HG03442 (cell line): ENCODE results near the gene EIF5B.
"Not testable (repeated sequence)": the region's sequence is repeated elsewhere in the genome, so short reads cannot be mapped to it uniquely, and the experiment has no call there.

ENCODE experiments used
- ATAC-seq: cut with Tn5 transposase; IDR thresholded peaks from one replicate; pipeline ENCODE4 v1.9.1; 2021; ENCODE audit warnings: mild to moderate bottlenecking, moderate library complexity; ENCODE audit not compliant: unreplicated experiment

Gene EIF5B

GRCh38 chr2:99337113-99338028 lies at the start of gene EIF5B:
EIF5B (plus strand) TSS chr2:99337389; CDS start chr2:99337555, 166 bp downstream.
- ATAC-seq, result peak; percentile 57

GRCh38 chr2:99297994-99298393 lies 39.2 kb upstream of the EIF5B start:
- ATAC-seq, result no peak

- no peak for ATAC-seq
Observed at GRCh38 chr2:99299580-99299979, 37.6 kb upstream of the EIF5B start.

GRCh38 chr2:99301097-99301496 lies 36.1 kb upstream of the EIF5B start, which contains the start of gene LYG1:
LYG1 (minus strand) TSS chr2:99301197; CDS start chr2:99295670, 5,527 bp downstream.
- not testable (repeated sequence) for ATAC-seq

- no peak for ATAC-seq
Observed at GRCh38 chr2:99317161-99317872, 19.9 kb upstream of the EIF5B start.

- not testable (repeated sequence) for ATAC-seq
Observed at GRCh38 chr2:99317873-99318200, 19.4 kb upstream of the EIF5B start.

- ATAC-seq, result no peak
Observed at GRCh38 chr2:99325384-99325783, 11.8 kb upstream of the EIF5B start.

- peak; percentile 69 for ATAC-seq
Observed at GRCh38 chr2:99335911-99336803, 1.0 kb upstream of the EIF5B start, which contains the start of gene TXNDC9. TXNDC9 (minus strand) TSS chr2:99336333; CDS start chr2:99333210, 3,123 bp downstream.

GRCh38 chr2:99336804-99337112 lies 431 bp upstream of the EIF5B start:
- peak; percentile 0 for ATAC-seq

- no peak for ATAC-seq
Observed at GRCh38 chr2:99338029-99338585, 918 bp downstream of the EIF5B start.

- no peak for ATAC-seq
Observed at GRCh38 chr2:99340669-99341236, 3.6 kb downstream of the EIF5B start.

- no peak for ATAC-seq
Observed at GRCh38 chr2:99342536-99342935, 5.3 kb downstream of the EIF5B start.

- ATAC-seq, result not testable (repeated sequence)
Observed at GRCh38 chr2:99345446-99345845, 8.3 kb downstream of the EIF5B start.

GRCh38 chr2:99346218-99346617 lies 9.0 kb downstream of the EIF5B start:
- ATAC-seq, result no peak

- ATAC-seq, result peak; percentile 62
Observed at GRCh38 chr2:99348173-99348572, 11.0 kb downstream of the EIF5B start.

GRCh38 chr2:99350194-99350593 lies 13.0 kb downstream of the EIF5B start:
- ATAC-seq, result no peak

- no peak for ATAC-seq
Observed at GRCh38 chr2:99354070-99354469, 16.9 kb downstream of the EIF5B start.

- ATAC-seq, result not testable (repeated sequence)
Observed at GRCh38 chr2:99354825-99355224, 17.6 kb downstream of the EIF5B start.

- ATAC-seq, result peak; percentile 77
Observed at GRCh38 chr2:99356853-99357252, 19.7 kb downstream of the EIF5B start.

- ATAC-seq, result no peak
Observed at GRCh38 chr2:99365661-99366060, 28.5 kb downstream of the EIF5B start.
